Left lobe of liver (tissue), 2 donors: ENCODE results near the gene KTI12. TPM values are rescaled to one million over a fixed set of nuclear protein-coding genes. Genes with fewer than 3 reads are reported as not detected.
"Not testable (repeated sequence)": the region's sequence is repeated elsewhere in the genome, so short reads cannot be mapped to it uniquely, and the experiment has no call there.

Experiments used
- ATAC-seq: fragments of 200-7000 bp; cut with Tn5 transposase; one replicate; pipeline ENCODE4 v1.9.1; 2020; ENCODE audit warnings: mild to moderate bottlenecking, moderate library complexity
- DNase-seq: peaks from one replicate; pipeline ENCODE4 v3.0.0-alpha.2; 2020; ENCODE audit warnings: low spot score
- total RNA-seq: library from RNA; stranded (reverse); gene quantifications from one replicate; pipeline ENCODE4 v1.2.1, GENCODE V29; 2021
- donor health status: DM: no; HTN: no; CAD: no; lungs with moderate emphysema.
- donor health status: DM: no; HTN: yes; CAD: no.

Gene KTI12
- 3.2 TPM for total RNA-seq

DNA sequence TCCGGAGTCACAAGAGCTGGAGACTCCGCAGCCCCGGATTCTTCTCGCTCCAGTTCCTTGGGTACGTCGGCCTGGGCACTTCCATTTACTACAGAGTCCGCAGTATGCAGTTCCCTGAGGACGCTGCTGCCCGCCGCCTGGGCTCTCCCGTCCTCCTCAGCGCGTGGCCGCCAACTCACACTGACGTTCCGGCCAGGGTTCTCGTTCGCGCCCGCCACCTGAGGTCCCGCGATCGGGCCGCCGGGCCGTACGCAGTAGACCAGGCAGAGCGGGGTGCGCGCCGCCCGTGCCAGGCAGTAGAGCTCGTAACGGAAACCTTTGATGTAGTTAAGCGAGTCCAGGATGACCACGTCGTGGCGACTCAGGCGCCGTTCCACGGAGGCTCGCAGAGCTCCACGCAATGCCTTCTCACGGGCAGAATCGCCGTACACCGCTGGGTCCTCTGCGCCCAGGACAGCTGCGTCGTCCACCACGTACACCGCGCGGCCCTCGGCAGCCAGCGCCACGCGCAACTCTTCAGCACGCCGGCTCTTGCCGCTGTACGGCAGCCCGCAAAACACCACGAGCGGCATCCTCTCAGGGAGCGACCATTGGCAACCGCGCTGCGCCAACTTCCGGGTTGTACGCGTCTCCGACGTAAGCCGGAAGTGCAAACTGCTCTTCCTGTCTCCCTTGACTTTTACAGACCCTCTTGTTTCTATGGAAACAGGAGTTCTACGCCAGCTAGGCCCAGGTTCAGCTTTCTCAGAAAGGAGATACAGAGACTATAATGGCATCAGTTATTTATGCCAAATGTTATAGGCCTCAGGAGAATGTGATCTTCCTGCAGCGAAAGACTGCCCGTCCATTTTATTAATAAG is at the start of gene KTI12:
TSS of gene KTI12 (minus strand) at position 621 of the 860 bp plus-strand sequence. CDS start at position 572, 49 bp downstream.
- peak; percentile 87 for ATAC-seq
- peak; percentile 83 for DNase-seq

- DNase-seq (no peak), ATAC-seq (peak; percentile 73)
These were observed 46.4 kb upstream of the KTI12 start for GRCh38 chr1:52080014-52080415.

DNA sequence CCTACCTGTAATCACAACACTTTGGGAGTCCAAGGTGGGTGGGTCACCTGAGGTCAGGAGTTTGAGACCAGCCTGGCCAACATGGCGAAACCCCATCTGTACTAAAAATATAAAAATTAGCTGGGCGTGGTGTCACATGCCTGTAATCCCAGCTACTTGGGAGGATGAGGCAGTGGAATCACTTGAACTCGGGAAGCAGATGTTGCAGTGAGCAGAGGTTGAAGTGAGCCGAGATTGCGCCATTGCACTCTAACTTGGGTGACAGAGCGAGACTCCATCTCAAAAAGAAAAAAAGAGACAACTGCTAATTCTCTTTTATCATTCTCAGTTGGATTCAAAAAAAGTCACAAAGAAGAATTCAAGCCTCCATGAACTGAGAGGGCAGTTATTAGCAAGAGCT is 43.7 kb upstream of the KTI12 start:
- not testable (repeated sequence) for ATAC-seq

DNA sequence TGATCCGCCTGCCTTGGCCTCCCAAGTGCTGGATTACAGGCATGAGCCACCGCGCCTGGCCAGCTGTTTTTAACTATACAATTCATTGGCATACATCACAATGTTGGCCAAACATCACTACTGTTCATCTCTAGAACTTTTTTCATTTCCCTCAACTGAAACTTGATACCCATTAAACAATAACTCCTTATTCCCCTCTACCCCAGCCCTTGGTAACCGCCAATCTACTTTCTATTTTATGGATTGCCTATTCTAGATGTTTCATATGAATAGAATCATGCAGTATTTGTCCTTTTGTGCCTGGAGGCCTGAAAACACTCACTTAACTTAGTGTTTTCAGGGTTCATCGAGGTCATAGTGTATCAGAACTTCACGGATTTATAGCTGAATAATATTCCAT is 38.7 kb upstream of the KTI12 start:
- DNase-seq (no peak), ATAC-seq (no peak)

More for the DNA sequence above, 43.7 kb upstream of the KTI12 start:
- DNase-seq: not testable (repeated sequence)

DNA sequence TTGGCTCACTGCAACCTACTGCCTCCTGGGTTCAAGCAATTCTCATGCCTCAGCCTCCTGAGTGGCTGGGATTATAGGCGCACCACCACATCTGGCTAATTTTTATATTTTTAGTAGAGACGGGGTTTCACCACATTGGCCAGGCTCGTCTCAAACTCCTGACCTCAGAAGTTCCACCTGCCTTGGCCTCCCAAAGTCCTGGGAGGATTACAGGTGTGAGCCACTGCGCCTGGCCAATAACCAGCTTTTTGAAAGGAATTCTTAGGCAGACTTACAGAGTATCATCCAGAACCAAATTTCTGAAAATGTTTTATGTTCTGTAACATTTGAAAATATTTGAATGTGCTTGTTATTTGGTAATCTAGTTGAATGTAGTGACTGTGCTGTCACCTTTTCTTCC is 37.1 kb upstream of the KTI12 start:
- ATAC-seq (no peak), DNase-seq (no peak)

GRCh38 chr1:52063192-52063591 is 29.6 kb upstream of the KTI12 start:
- DNase-seq: no peak
- ATAC-seq: no peak

DNA sequence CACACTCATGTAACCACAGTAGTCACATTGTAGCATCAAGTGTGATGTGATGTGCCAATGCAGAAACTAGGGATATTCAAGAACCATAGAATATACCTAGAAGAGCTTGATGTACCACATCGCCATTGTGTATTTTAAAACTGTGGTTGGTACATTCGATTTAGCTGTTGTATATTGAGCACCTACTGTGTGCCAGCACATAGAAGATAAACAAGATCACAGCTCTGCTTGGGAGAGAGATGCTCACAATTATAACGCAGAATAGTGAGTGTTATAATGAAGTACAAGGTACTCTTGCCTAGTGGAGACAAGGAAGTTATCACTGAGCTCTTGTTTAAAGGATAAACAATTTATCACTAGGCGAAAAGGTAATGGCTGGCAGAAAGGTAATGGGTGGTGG is 27.2 kb upstream of the KTI12 start:
- DNase-seq (no peak), ATAC-seq (no peak)

GRCh38 chr1:52059888-52060287 is 26.3 kb upstream of the KTI12 start:
- DNase-seq (no peak), ATAC-seq (no peak)

GRCh38 chr1:52059321-52059720 is 25.7 kb upstream of the KTI12 start:
- DNase-seq: no peak
- ATAC-seq: no peak

DNA sequence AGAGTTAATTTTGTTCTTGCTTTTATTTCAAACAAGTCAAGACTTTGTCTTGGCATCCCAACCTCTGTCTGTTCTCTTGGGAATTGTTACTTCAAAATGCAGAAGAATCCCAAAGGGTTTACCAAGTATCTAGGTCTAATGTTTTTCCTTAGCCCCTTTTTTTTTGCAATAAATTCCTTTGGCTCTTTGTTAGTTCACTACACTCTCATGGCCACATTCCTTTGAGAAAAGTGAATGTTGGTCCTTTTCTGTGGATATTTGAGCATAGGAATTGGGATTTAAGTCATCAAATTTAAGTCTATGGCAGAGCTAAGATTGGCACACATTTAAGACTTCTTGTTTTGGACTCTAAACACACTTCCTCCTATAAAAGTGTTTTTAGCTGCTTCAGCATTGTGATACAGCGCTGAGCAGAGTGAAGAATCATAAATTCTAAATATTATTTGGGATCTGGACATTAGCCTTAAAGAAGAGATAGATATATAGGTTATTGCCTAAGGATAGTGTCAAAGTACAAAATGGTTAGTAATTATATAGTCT is 24.3 kb upstream of the KTI12 start:
- no peak for ATAC-seq

DNA sequence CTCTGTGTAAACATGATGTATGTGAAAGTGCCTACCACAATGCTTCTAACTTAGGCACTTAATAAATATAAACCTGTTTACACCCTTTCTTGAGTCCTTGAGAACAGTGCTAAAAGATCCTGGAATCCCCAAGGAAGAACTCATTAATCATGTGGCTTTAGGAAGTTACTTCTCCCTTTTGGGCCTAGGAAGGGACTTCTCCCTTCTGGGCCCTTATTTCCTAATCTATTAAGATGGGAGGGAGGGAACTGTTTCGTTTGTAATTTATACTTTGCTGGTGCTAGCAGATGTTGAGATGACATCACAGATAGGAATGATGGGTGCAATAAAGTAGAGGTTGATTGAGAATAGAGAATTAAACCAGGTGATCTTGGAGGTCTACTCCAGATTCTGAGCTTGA is 23.6 kb upstream of the KTI12 start:
- ATAC-seq: no peak
- no peak for DNase-seq

More for the DNA sequence above, 24.3 kb upstream of the KTI12 start:
- DNase-seq: no peak

DNA sequence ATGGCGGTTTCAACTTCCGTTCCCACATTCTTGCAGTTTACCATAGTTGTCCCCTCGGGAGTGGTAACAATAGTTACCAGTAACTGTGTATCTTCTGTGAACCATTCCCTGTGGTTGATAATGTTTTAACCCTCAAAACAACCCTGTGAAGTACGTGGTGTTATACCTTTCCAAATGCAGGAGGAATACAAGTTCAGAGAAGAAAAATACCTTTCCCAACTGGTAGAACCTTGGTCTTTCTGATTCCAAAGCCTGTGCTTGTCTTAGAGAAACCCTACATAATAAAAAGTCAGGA is 23.3 kb upstream of the KTI12 start:
- DNase-seq (no peak), ATAC-seq (no peak)

GRCh38 chr1:52056163-52056936 is 22.7 kb upstream of the KTI12 start, which contains the start of gene BTF3L4:
Gene BTF3L4 (plus strand): TSS chr1:52056295. CDS start chr1:52059848, 3,553 bp downstream.
- DNase-seq: peak; percentile 95
- peak; percentile 90 for ATAC-seq

DNA sequence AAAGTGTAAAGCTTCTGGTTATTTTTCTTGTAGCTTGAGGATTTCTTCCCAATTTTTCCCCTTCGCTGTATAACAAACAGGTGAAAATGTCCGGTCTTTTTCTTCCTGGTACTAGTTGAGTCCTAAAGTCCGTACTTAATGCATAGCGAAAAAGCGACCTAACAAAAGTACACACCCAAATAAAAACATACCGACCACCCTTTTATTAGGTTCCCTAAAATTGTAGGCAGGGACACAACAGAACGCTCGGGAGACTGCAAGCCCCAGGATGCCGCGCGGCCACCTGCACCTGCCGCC is 22.2 kb upstream of the KTI12 start:
- ATAC-seq (no peak), DNase-seq (no peak)

DNA sequence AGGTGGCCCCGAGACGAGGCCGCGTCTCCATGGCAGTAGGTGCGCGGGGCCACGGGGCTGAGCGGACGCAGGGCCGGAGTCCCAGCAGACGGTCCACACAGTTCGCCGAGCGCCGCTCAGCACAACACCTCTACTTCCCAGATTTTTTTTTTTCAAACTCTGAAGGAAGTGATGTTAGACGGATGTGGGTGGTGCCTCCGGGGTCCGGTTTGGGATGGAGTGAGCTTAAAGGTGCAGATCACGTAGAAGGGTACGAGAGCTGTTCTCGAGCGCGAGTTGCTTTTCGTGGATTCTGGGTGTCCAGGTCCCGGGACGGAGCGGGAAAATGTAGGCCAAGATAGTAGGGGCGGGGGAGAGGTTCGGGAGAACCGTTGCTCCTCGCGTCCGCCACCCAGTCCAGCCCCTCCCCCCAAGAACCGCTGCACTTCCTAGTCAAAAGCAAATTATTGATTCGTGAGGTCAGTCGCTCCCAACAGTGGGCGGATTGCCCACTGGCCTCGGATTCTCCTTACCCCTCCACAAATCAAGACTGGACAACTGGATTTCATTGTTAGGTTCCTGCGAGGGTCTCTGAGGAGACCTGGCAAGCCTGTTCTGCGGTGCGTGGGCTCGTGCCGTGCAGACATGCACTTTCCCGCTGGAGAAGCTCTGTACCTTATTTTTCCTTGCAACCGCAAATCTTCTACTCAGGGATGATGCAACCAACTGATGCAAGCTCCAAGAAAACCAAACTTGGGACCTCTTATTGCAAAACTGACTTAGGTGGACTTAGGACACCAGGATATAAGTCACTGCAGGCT is 21.7 kb upstream of the KTI12 start, which contains the start of gene TXNDC12:
TSS of gene TXNDC12 (minus strand) at position 126 of the 800 bp plus-strand sequence. CDS start at position 31, 95 bp downstream.
- ATAC-seq (peak; percentile 82), DNase-seq (peak; percentile 88)

DNA sequence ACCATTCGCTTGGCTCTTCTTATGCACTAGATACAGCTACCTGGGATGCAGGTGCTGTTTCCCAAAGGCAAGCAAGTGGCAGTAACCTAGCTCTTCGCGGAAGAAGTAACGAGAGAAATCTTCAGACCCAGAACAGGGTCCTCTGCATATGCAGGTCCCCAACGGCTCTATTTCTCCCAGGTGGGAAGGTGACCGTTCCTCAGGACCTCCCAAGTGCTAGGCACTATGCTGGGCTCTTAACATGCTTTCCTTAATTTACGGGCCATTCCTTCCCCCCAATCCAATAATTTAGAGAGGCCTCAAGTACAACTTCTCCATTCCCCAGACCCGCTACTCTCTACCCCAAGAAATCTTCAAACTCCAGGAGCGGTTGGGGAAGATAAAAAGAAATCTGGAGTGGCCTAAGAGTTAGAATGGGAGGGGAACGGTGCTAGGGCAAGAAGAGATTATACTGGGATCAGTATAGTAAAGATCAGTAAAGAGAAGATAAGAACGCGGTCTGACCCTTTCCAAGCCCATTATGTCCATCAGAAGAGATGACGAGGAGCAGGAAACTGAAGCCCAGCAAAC is 21.0 kb upstream of the KTI12 start:
- ATAC-seq (no peak), DNase-seq (no peak)

GRCh38 chr1:52053862-52054261 is 20.3 kb upstream of the KTI12 start:
- ATAC-seq (no peak), DNase-seq (no peak)

DNA sequence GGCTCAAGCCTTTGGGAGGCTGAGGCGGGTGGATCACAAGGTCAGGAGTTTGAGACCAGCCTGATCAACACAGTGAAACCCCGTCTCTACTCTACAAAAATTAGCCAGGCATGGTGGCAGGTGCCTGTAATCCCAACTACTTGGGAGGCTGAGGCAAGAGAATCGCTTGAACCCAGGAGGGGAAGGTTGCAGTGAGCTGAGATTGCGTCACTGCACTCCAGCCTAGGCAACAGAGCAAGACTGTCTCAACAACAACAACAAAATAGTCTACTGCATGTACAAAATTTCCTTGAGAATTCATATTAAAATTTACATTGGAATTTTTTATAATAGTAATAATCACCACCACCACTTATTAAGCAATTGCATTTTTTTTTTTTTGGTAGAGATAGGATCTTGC is 15.7 kb upstream of the KTI12 start:
- DNase-seq, ATAC-seq: not testable (repeated sequence)

- not testable (repeated sequence) for DNase-seq, ATAC-seq
These were observed 12.1 kb upstream of the KTI12 start for GRCh38 chr1:52045666-52046195.

GRCh38 chr1:52045236-52045635 is 11.6 kb upstream of the KTI12 start:
- DNase-seq: no peak
- no peak for ATAC-seq
